Pancreas (tissue), 10 donors: Measurements from ENCODE around the gene ATP6V1G1. TPM values are rescaled to one million over a fixed set of nuclear protein-coding genes. Genes with fewer than 3 reads are reported as not detected.

Experiments used
- ATAC-seq, 4 donors: fragments of 200-7000 bp; cut with Tn5 transposase; one replicate each; pipeline versions ENCODE4 v1.8.0 to v1.9.1; 2020; ENCODE audit warnings: mild to moderate bottlenecking in 4 of 4, moderate library complexity in 4 of 4
- DNase-seq, 6 donors: peaks; one replicate each; pipeline ENCODE4 v3.0.0-alpha.2; 2020
- FAIRE-seq: peaks from 2 replicates; lab custom pipeline; 2012; peaks lifted over from hg19 to GRCh38; lab: Jason Lieb, UNC
- H3K27ac ChIP-seq, 4 donors: fragments of 200-600 bp; sonication (generic); 1 replicate in 3 of 4; 2 replicates in 1 of 4; pipeline versions ENCODE4 v1.5.0 to v1.8.0; 2020
- H3K27me3 ChIP-seq, 4 donors: fragments of 200-600 bp; one replicate each; pipeline ENCODE4 v1.8.0; 2021
- H3K36me3 ChIP-seq, 3 donors: fragments of 200-600 bp; sonication (generic) in 1 of 3; one replicate each; pipeline versions ENCODE4 v1.5.0 to v1.8.0; 2020 to 2021
- H3K4me1 ChIP-seq, 3 donors: fragments of 200-600 bp; one replicate each; pipeline ENCODE4 v1.8.0; 2021
- H3K4me3 ChIP-seq, 4 donors: fragments of 200-600 bp; sonication (generic) in 2 of 4; one replicate each; pipeline versions ENCODE4 v1.5.0 to v1.8.0; 2020 to 2021
- H3K9me3 ChIP-seq, 4 donors: fragments of 200-600 bp; one replicate each; pipeline ENCODE4 v1.8.0; 2021
- WGBS, 2 donors: extraction: QIAGEN DNeasy Blood & Tissue Kit; methylation state at CpG; one replicate each; pipeline ENCODE4 v1.1.7; 2013; 5-methylcytosine and 5-hydroxymethylcytosine counted together
- intact Hi-C, 3 donors: fragments of 100-400 bp; cut with DNase I; formaldehyde crosslinking; loops; one replicate each; pipeline versions ENCODE4 v1.11.1 to v1.14.2; 2022
- polyA plus RNA-seq, 2 donors: library from polyadenylated mRNA; stranded (reverse); fragments of 200-250 nt; gene quantifications; one replicate each; pipeline ENCODE4 v1.2.3, GENCODE V29; 2013
- total RNA-seq, 6 donors: library from RNA; stranded (reverse); fragmentation: NEBNext Ultra II Directional in 4 of 6; extraction: Animal tissue kit (Norgen Biotek cat#: 25700) in 4 of 6; gene quantifications; one replicate each; pipeline versions ENCODE4 v1.2.1 to v1.2.4, GENCODE V29; 2021 to 2023
- TF ChIP-seq, protein P1 (sequence below), 4 donors: fragments of 200-600 bp; sonication (generic) in 3 of 4; IDR thresholded peaks; one replicate each; pipeline versions ENCODE4 v1.5.0 to v1.8.0; 2021; ENCODE audit warnings: antibody characterized with exemption in 4 of 4
- donor health status: healthy with polysubstance abuse.
- donor health status: DM: no; HTN: no; CAD: no; lungs with moderate emphysema.
- donor health status: DM: no; HTN: no; CAD: no.
- donor health status: control.
- donor health status: control.
- donor health status: Bipolar disorder and iron deficiency.
- donor health status: DM: yes; HTN: yes; CAD: no.
- donor health status: DM: no; HTN: no; CAD: no.
- donor health status: DM: no; HTN: no; CAD: no.
- donor health status: DM: yes; HTN: yes; CAD: no.

Gene ATP6V1G1
- total and polyA plus RNA-seq, 8 donors: 19.7 to 124 (median 37.1) TPM

DNA sequence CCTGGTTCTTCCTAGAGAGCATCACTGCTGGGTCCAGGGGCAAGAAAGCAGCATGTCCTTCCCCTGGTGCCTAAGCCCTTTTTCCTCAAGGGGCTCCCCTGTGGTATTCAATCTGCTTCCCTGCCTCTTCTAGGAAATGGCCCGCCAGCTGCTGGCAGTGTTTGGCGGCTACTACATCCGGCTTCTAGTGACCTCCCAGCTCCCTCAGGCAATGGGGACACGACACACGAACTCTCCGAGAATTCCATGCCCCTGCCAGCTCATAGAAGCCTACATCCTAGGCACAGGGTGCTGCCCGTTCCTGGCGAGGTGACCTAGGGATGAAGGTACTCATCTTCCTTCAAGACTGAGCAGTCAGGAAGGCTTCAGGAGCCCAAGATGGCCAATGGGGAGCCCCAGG lies 55.4 kb downstream of the ATP6V1G1 start:
- H3K27me3 ChIP-seq: no peaks in the 10 kb centered on the region
- TF ChIP-seq, protein P1, sequence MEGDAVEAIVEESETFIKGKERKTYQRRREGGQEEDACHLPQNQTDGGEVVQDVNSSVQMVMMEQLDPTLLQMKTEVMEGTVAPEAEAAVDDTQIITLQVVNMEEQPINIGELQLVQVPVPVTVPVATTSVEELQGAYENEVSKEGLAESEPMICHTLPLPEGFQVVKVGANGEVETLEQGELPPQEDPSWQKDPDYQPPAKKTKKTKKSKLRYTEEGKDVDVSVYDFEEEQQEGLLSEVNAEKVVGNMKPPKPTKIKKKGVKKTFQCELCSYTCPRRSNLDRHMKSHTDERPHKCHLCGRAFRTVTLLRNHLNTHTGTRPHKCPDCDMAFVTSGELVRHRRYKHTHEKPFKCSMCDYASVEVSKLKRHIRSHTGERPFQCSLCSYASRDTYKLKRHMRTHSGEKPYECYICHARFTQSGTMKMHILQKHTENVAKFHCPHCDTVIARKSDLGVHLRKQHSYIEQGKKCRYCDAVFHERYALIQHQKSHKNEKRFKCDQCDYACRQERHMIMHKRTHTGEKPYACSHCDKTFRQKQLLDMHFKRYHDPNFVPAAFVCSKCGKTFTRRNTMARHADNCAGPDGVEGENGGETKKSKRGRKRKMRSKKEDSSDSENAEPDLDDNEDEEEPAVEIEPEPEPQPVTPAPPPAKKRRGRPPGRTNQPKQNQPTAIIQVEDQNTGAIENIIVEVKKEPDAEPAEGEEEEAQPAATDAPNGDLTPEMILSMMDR (IDR thresholded peaks at IDR 0.05): no peak
- intact Hi-C loops: loop anchor here in 1 of 3 donors (10.0 kb wide), 2 partner anchors 148 to 218 kb away; no protein-coding TSS in a partner anchor
- WGBS, 2 donors: 86 to 88% methylated on average over 8 of the region's 8 CpGs
- H3K9me3 ChIP-seq: no peaks in the 10 kb centered on the region
- peaks cover 0 to 4% (median 0%) of the 10 kb centered on the region in 3 donors for H3K36me3 ChIP-seq
- no peak overlapping the region for H3K4me3 ChIP-seq
- H3K27ac ChIP-seq: no peak overlapping the region
- FAIRE-seq: no peak
- no peaks in the 10 kb centered on the region for H3K4me1 ChIP-seq
- no peak for DNase-seq
- no peak for ATAC-seq

DNA sequence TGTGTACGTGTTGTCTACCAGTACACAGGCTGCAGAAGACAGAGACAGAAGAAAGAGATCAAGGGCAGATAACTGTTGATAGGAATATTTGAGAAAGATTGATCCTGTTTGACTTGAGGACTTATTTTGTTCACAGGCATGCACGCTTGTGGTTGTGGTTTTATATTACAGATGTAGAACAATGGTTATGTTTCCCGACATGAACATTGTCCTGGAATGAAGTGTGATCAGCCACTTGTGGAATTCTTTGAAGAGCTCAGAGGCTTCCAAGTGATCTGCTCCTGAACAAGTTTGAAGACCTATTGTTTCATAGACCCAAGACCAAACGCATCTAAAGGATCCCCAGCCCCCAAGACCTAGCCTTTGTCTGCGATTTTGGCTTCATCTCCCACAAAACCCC lies 56.3 kb downstream of the ATP6V1G1 start:
- TF ChIP-seq, protein P1 (IDR thresholded peaks at IDR 0.05): no peak
- Histone ChIP-seq H3K27me3 (no peaks in the 10 kb centered on the region), H3K4me1 (no peaks in the 10 kb centered on the region), H3K27ac (no peak overlapping the region), H3K4me3 (no peak overlapping the region), H3K36me3 (peaks cover 0 to 4% (median 0%) of the 10 kb centered on the region in 3 donors), H3K9me3 (no peaks in the 10 kb centered on the region)
- ATAC-seq (no peak), DNase-seq (no peak), FAIRE-seq (no peak)
- intact Hi-C loops: loop anchor here in 1 of 3 donors (10.0 kb wide), 2 partner anchors 149 to 219 kb away; no protein-coding TSS in a partner anchor
- WGBS, 2 donors: 91 to 92% methylated on average over 5 of the region's 5 CpGs

Other genes starting within 250 kb of the ATP6V1G1 start
- gene AKNA, start 199.8 kb upstream of the ATP6V1G1 start, total RNA-seq: 10 to 100 TPM in 3 of 6 donors, 1 to 10 TPM in 3; 5.4 to 18.0 (median 10.8) TPM
- gene AKNA, start 199.8 kb upstream of the ATP6V1G1 start, polyA plus RNA-seq: 10 to 100 TPM in 1 of 2 donors, 1 to 10 TPM in 1; 6.9 to 11.8 TPM
- gene WHRN, start 82.3 kb upstream of the ATP6V1G1 start, total RNA-seq: 10 to 100 TPM in 1 of 6 donors, 1 to 10 TPM in 5; 6.7 to 10.2 (median 7.8) TPM
- gene WHRN, start 82.3 kb upstream of the ATP6V1G1 start, polyA plus RNA-seq: 10 to 100 TPM; 23.7 to 32.2 TPM
- 1 to 10 TPM; 3.0 to 8.7 (median 4.4) TPM for gene TMEM268, start 23.5 kb downstream of the ATP6V1G1 start, total RNA-seq
- 1 to 10 TPM; 2.1 to 2.5 TPM for gene TMEM268, start 23.5 kb downstream of the ATP6V1G1 start, polyA plus RNA-seq
- gene TEX53, start 70.0 kb downstream of the ATP6V1G1 start, total RNA-seq: not detected
- gene TEX53, start 70.0 kb downstream of the ATP6V1G1 start, polyA plus RNA-seq: not detected
- gene TEX48, start 94.4 kb downstream of the ATP6V1G1 start, total RNA-seq: not detected
- not detected for gene TEX48, start 94.4 kb downstream of the ATP6V1G1 start, polyA plus RNA-seq
- 1 to 10 TPM in 1 of 6 donors, under 1 TPM in 5; 0.04 to 1.7 (median 0.16) TPM for gene TNFSF15, start 218.3 kb downstream of the ATP6V1G1 start, total RNA-seq
- under 1 TPM; 0.04 to 0.09 TPM for gene TNFSF15, start 218.3 kb downstream of the ATP6V1G1 start, polyA plus RNA-seq